A549 (cell line): ENCODE measurements around the gene MRPL58. TPM values are rescaled to one million over a fixed set of nuclear protein-coding genes. Genes with fewer than 3 reads are reported as not detected.

Source experiments
- ATAC-seq, 2 experiments: fragments of 200-7000 bp in 1 of 2; fragments of >200 bp in 1 of 2; cut with Nextera tagmentation in 1 of 2; cut with Tn5 transposase in 1 of 2; 3 replicates each; pipeline versions ENCODE4 v1.8.0 to v1.9.1; 2018 to 2020; ENCODE audit warnings: mild to moderate bottlenecking in 1 of 2, moderate library complexity in 1 of 2
- CTCF ChIA-PET: fragments of 300-600 bp; sonication (Branson Sonifier 250); formaldehyde crosslinking; extraction: SDS; loops from one replicate; lab custom pipeline; 2021; ENCODE audit warnings: antibody characterized with exemption, inconsistent platforms; lab: Yijun Ruan, JAX
- POLR2A ChIA-PET: fragments of 350-600 bp; formaldehyde crosslinking; extraction: SDS; loops from one replicate; lab custom pipeline; 2021; ENCODE audit warnings: antibody characterized with exemption, inconsistent platforms; lab: Yijun Ruan, JAX
- DNase-seq, 2 experiments: peaks; one replicate each; pipeline versions ENCODE4 v3.0.0 to v3.0.0-alpha.2; 2011 to 2016; ENCODE audit warnings: low read depth in 1 of 2, low spot score in 1 of 2
- FAIRE-seq: peaks from 2 replicates; lab custom pipeline; 2011; peaks lifted over from hg19 to GRCh38; lab: Jason Lieb, UNC
- H3K27ac ChIP-seq, 2 experiments: fragments of >200 bp; sonication (Bioruptor Twin); formaldehyde crosslinking; 3 replicates each; pipeline ENCODE4 v1.5.1; 2016 to 2017
- H3K4me1 ChIP-seq: fragments of >200 bp; sonication (Bioruptor Twin); formaldehyde crosslinking; 3 replicates; pipeline ENCODE4 v1.6.1; 2016
- H3K4me2 ChIP-seq: fragments of >200 bp; sonication (Bioruptor Twin); formaldehyde crosslinking; 3 replicates; pipeline ENCODE4 v1.6.1; 2016
- H3K4me3 ChIP-seq: fragments of >200 bp; sonication (Bioruptor Twin); formaldehyde crosslinking; 3 replicates; pipeline ENCODE4 v1.5.1; 2016
- H3K9me3 ChIP-seq: fragments of >200 bp; sonication (Bioruptor Twin); formaldehyde crosslinking; 3 replicates; pipeline ENCODE4 v1.6.1; 2016
- CEBPB ChIP-seq, 2 experiments: fragments of >200 bp in 1 of 2; sonication (Bioruptor Twin) in 1 of 2; formaldehyde crosslinking in 1 of 2; IDR thresholded peaks; 2 replicates each; pipeline ENCODE4 v1.6.1; 2012 to 2016
- E2F6 ChIP-seq: IDR thresholded peaks from 2 replicates; pipeline ENCODE4 v1.6.1; 2012; ENCODE audit warnings: low read depth, borderline replicate concordance
- EHF ChIP-seq: fragments of 250-450 bp; sonication (Bioruptor Pico); IDR thresholded peaks from 2 replicates; pipeline ENCODE4 v1.5.0; 2020; ENCODE audit warnings: mild to moderate bottlenecking
- HES2 ChIP-seq: fragments of >200 bp; sonication (Bioruptor Twin); formaldehyde crosslinking; IDR thresholded peaks from 2 replicates; pipeline ENCODE4 v1.6.1; 2016
- JUN ChIP-seq, 2 experiments: fragments of >200 bp; sonication (Bioruptor Twin); formaldehyde crosslinking; IDR thresholded peaks; 2 replicates in 1 of 2; 3 replicates in 1 of 2; pipeline ENCODE4 v1.6.1; 2016 to 2017
- KDM5A ChIP-seq: fragments of 200-600 bp; sonication (generic); IDR thresholded peaks from 2 replicates; pipeline ENCODE4 v1.6.1; 2016; ENCODE audit warnings: antibody characterized with exemption, mild to moderate bottlenecking
- MAFK ChIP-seq: fragments of 450-650 bp; IDR thresholded peaks from 2 replicates; pipeline ENCODE4 v1.6.1; 2014; ENCODE audit not compliant: partially characterized antibody
- NR3C1 ChIP-seq: fragments of >200 bp; sonication (Bioruptor Twin); formaldehyde crosslinking; IDR thresholded peaks from 3 replicates; pipeline ENCODE4 v1.6.1; 2017
- POLR2AphosphoS2 ChIP-seq: conservative IDR thresholded peaks from 2 replicates; pipeline ENCODE4 v1.6.1; 2012; ENCODE audit warnings: low read length, improper control_type of control experiment, inconsistent platforms
- REST ChIP-seq: fragments of 200-600 bp; sonication (generic); IDR thresholded peaks from 2 replicates; pipeline ENCODE4 v1.6.1; 2016; ENCODE audit warnings: antibody characterized with exemption, mild to moderate bottlenecking, moderate library complexity
- USF2 ChIP-seq: fragments of 450-650 bp; IDR thresholded peaks from 2 replicates; pipeline ENCODE4 v1.6.1; 2014; ENCODE audit warnings: antibody characterized with exemption
- WGBS: methylation state at CpG from one replicate; pipeline ENCODE4 v1.1.6; 2017; ENCODE audit errors: missing lambda C conversion rate; 5-methylcytosine and 5-hydroxymethylcytosine counted together
- polyA plus RNA-seq, 4 experiments: library from polyadenylated mRNA; depleted of rRNA in 3 of 4; stranded (reverse); fragments of >200 nt; fragmentation: RNase III in 1 of 4; extraction: RNeasy Plus Mini Kit Qiagen cat#74134 plus additional on column Dnase treatment in 1 of 4; gene quantifications; 2 replicates in 3 of 4; 3 replicates in 1 of 4; pipeline ENCODE4 v1.2.3, GENCODE V29; 2011 to 2017

MRPL58 gene
- polyA plus RNA-seq, 2 of the 4 experiments (the other 2 are of a cell fraction): 89.4 to 127 TPM

- Histone ChIP-seq H3K27ac (no peak overlapping the region), H3K4me3 (no peak overlapping the region), H3K9me3 (no peaks in the 10 kb centered on the region), H3K4me1 (peaks cover 4% of the 10 kb centered on the region), H3K4me2 (no peak overlapping the region)
- CTCF ChIA-PET: interaction anchor here (0.5 to 17.5 kb wide), 10 partner anchors 4 to 323 kb away, joined by 3 to 332 read pairs (median 6); partner anchors contain the start of genes CDR2L, MRPL58 and OTOP2
- ATAC-seq (no peak; a peak in 1 of 6 replicates), FAIRE-seq (no peak), DNase-seq (no peak)
- 87% methylated on average over 4 of the region's 4 CpGs for WGBS
- no peak for TF ChIP-seq CEBPB (IDR thresholded peaks at IDR 0.05)
- no peak for TF ChIP-seq NR3C1
- TF ChIP-seq REST: no peak
- TF ChIP-seq USF2: no peak
- no peak for TF ChIP-seq E2F6
- no peak for TF ChIP-seq HES2
- TF ChIP-seq KDM5A: no peak
- POLR2A ChIA-PET: interaction anchor here (0.6 to 1.5 kb wide), 4 partner anchors 12 to 46 kb away, joined by 3 to 7 read pairs (median 4); partner anchors contain the start of gene MRPL58
Measured at GRCh38 chr17:74999523-74999922, 12.9 kb upstream of the MRPL58 start.

GRCh38 chr17:75001915-75002843 lies 10.3 kb upstream of the MRPL58 start:
- no peak overlapping the region for H3K4me3 ChIP-seq
- H3K27ac ChIP-seq: no peak overlapping the region
- POLR2A ChIA-PET: no interaction called here
- TF ChIP-seq JUN (IDR thresholded peaks at IDR 0.05) (no peak), MAFK (no peak)
- WGBS: 93% methylated on average over 15 of the region's 15 CpGs
- FAIRE-seq (no peak), ATAC-seq (no peak), DNase-seq (no peak)
- CTCF ChIA-PET: interaction anchor here (0.9 to 19.2 kb wide), 8 partner anchors 4 to 170 kb away, joined by 3 to 404 read pairs (median 12); partner anchors contain the start of genes CDR2L, HID1 and MRPL58
- no peaks in the 10 kb centered on the region for H3K4me1 ChIP-seq
- H3K9me3 ChIP-seq: no peaks in the 10 kb centered on the region
- no peak overlapping the region for H3K4me2 ChIP-seq

- no peak for TF ChIP-seq POLR2AphosphoS2
- no peak for TF ChIP-seq MAFK
- TF ChIP-seq EHF: no peak
- Histone ChIP-seq H3K4me2 (no peak overlapping the region), H3K27ac (no peak overlapping the region), H3K4me1 (no peaks in the 10 kb centered on the region), H3K4me3 (no peak overlapping the region), H3K9me3 (no peaks in the 10 kb centered on the region)
- 95% methylated on average over 72 of the region's 76 CpGs for WGBS
- CTCF ChIA-PET: interaction anchor here (0.6 to 19.2 kb wide), 5 partner anchors 3 to 1692 kb away, joined by 3 to 404 read pairs (median 332); partner anchors contain the start of genes CDR2L, HID1 and MRPL58
- ATAC-seq (no peak), DNase-seq (no peak), FAIRE-seq (no peak)
- POLR2A ChIA-PET: interaction anchor here (2.0 kb wide), 2 partner anchors 9 to 15 kb away, joined by 4 to 11 read pairs; partner anchors contain the start of gene MRPL58
Measured at GRCh38 chr17:75003070-75003956, 9.2 kb upstream of the MRPL58 start.
